GM18520 (cell line): ENCODE results near the gene GALNT18.
"Not testable (repeated sequence)": the region's sequence is repeated elsewhere in the genome, so short reads cannot be mapped to it uniquely, and the experiment has no call there.

Experiments
- ATAC-seq: cut with Tn5 transposase; IDR thresholded peaks from one replicate; pipeline ENCODE4 v1.9.1; 2021; ENCODE audit not compliant: unreplicated experiment

Gene GALNT18

GRCh38 chr11:11366793-11367192, 255.0 kb downstream of the GALNT18 start:
- ATAC-seq: no peak

GRCh38 chr11:11363674-11364073, 258.1 kb downstream of the GALNT18 start:
- ATAC-seq: no peak

GRCh38 chr11:11359611-11360010, 262.2 kb downstream of the GALNT18 start:
- ATAC-seq: no peak

- no peak for ATAC-seq
Observed at GRCh38 chr11:11356842-11357241, 265.0 kb downstream of the GALNT18 start.

GRCh38 chr11:11352878-11353277, 268.9 kb downstream of the GALNT18 start, which contains the start of gene CSNK2A3:
CSNK2A3 (minus strand) TSS chr11:11353250; CDS start chr11:11353119, 131 bp downstream.
- not testable (repeated sequence) for ATAC-seq

- not testable (repeated sequence) for ATAC-seq
Observed at GRCh38 chr11:11351851-11352250, 270.0 kb downstream of the GALNT18 start.

- no peak for ATAC-seq
Observed at GRCh38 chr11:11351042-11351586, 270.7 kb downstream of the GALNT18 start.

- no peak for ATAC-seq
Observed at GRCh38 chr11:11349870-11350337, 271.9 kb downstream of the GALNT18 start.

- ATAC-seq: no peak
Observed at GRCh38 chr11:11349106-11349825, 272.5 kb downstream of the GALNT18 start.

GRCh38 chr11:11348303-11348702, 273.5 kb downstream of the GALNT18 start:
- no peak for ATAC-seq

GRCh38 chr11:11347592-11347991, 274.2 kb downstream of the GALNT18 start:
- no peak for ATAC-seq

GRCh38 chr11:11346303-11346702, 275.5 kb downstream of the GALNT18 start:
- no peak for ATAC-seq

GRCh38 chr11:11345099-11345498, 276.7 kb downstream of the GALNT18 start:
- ATAC-seq: no peak

GRCh38 chr11:11344045-11344444, 277.8 kb downstream of the GALNT18 start:
- no peak for ATAC-seq

GRCh38 chr11:11338304-11338703, 283.5 kb downstream of the GALNT18 start:
- ATAC-seq: no peak

GRCh38 chr11:11336664-11337063, 285.1 kb downstream of the GALNT18 start:
- ATAC-seq: no peak

- ATAC-seq: no peak
Observed at GRCh38 chr11:11335043-11335442, 286.8 kb downstream of the GALNT18 start.

- no peak for ATAC-seq
Observed at GRCh38 chr11:11334607-11335006, 287.2 kb downstream of the GALNT18 start.

- no peak for ATAC-seq
Observed at GRCh38 chr11:11332141-11332710, 289.6 kb downstream of the GALNT18 start.

GRCh38 chr11:11329062-11329806, 292.6 kb downstream of the GALNT18 start:
- ATAC-seq: no peak

GRCh38 chr11:11324090-11324489, 297.7 kb downstream of the GALNT18 start:
- no peak for ATAC-seq
